ENCODE data around the gene PEAR1.

The PEAR1 gene

DNA sequence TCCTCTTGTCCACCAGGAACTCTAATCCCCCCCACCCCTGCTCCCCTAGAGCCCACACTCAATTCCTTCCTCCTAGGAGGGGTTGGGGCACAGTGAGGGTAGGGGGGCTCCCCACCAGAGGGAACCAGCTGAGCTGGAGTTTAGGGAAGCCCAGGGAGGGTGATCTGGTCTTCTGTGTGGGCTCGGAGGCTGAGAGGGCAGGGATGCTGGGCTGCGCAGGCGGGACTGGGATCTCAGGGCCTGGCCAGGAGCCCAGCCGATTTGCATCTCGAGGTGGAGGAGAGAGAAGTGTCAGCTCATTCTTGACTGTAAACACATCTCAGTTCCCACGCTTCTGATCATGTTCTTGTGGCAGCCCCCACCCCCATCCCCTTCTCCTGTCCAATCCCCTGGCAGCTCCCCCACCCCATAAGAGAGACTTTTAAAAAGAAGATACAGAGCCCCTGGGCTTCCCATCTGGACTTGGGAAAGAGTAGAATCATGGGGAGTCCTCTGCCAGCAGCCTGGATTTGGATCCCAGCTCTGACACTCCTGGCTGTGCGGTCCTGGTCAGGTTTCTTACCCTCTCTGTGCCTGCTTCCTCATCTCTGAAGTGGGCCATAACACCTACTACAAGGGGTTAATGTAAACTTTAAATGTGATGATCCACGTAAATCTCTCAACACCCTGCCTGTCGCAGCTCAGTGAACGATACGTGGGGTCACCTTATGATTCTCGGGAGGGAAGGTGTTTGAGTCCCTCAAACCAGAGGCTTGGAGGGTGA is 6.6 kb downstream of the PEAR1 start:
- DNase-seq (ENCODE audit: low read depth in 3 of 3), result no peak

DNA sequence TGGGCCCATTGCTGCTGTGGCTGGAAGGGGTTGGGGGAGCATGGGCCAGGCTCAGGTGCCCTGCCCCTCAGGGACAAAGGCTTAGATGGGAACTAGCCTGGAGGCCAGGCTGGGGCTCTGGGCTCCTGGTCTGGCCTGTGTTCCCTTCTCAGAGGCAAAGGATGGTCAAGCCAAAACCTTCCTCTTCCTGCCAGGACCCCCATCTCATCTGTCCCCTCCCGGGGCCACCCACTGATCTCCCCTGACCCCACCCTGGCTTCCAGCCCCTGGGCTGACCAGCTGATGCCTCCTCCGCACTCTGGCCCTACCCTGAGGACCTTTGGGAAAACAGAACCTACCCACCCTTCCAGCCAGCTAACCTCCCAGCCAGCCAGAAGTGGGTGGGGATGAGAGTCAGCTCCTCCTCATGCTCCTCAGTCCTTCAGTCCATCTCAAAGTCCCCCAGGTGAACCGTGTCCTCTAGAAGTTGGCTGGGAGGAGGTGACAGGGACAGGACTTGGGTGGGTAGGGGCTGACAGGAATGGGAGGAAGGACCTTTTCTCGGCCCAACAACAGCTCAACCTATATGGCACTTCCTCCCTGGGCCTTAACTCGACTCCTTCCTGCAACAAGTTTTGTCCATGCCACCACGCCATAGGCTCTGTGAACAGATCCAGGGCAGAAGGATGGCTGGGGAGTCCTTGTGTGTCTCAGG is 7.5 kb downstream of the PEAR1 start:
- DNase-seq (ENCODE audit: low read depth in 3 of 3), result no peak

DNA sequence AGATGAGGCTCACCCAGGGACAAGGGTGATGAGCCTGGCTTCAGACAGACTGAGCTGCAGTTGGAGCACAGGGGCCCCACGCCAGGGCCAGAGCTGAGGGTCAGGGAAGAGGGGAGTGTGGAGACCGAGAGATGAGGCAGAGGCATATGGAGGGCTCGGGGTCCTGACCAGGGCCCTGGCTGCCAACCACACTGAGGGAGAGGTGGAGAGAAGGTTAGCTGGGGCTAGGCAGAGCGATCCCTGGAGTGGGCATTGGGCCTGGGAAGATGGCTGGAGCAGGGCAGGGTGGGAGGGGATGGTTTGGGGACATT is 8.0 kb downstream of the PEAR1 start:
- DNase-seq (ENCODE audit: low read depth in 3 of 3), result no peak

DNA sequence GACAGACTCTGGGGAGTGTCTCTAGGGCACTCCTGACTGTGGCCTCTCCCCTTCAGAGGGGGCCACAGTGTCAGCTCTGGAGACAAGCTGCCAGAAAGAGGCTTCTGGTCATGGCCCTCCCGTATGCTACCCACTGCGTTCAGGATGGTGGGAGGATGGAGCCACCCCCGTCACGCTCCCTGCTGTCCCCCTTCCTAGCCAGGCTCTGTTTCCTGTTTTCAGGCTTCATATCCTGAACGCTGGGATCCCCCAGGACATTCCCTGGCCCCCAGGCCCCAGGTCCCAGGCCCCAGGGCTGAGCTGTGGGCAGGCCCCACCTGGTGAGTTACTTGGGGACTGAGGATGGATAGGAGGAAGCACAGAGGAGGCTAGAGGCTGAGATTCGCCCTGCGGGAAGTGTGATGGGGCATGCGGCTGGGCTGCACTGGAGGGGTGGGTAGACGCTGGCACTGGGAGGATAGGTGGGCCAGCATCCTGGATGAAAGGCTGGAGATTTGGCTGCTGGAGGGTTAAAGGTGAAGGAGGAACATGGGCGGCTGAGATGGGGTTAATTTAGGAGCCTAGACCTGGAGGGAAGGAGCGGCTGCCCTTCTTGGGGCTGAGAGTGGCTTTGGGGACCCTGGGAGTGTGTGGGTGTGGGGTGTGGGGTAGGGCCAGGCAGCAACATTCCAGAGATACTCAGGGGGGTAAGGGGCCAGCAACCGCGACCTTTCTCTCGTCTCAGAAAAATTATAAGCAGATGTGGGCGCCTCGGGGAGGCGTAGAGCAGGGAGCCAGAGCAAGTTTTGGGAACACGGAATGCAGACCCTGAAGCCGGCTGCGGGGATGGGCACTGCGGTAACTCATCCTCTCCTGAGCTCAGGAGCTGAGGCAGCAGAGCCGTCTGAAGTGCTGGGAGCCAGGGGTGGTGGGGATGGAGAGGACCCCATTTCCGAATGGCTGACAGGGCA is 8.7 kb downstream of the PEAR1 start:
- DNase-seq (ENCODE audit: low read depth in 3 of 3), result no peak

DNA sequence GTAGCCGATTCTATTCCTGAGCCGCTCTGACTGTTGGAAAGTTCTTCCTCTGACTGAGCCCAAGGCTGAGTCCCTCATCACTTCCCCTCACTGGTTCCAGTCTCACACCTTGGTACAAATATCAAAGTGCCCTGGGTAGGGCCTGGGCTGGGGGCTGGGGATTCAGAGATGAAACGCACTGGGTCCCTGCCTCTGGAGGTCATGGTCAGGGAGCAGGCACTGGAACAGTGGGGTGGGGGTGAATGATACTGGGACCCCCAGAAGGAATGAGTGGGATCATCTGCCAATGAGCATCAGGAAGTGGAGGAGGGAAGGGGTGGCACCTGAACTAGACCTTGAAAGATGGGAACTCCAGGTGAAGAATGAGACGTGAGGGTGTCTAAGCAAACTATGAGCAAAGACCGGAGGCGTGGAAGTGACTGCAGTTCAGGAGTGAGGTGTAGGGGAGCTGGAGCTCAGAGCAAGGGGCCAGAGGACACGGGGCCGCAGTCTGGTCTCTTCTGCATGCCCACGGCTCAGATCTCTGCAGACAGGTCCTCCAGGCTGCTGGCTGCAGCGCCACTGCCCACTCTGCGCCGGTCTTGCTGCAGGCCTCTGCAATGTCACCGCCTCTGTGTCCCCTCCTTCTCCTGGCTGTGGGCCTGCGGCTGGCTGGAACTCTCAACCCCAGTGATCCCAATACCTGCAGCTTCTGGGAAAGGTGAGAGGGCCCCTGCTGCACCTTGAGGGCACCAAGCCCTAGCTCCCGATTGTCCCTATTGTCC is 10.0 kb downstream of the PEAR1 start:
- no peak for DNase-seq (ENCODE audit: low read depth in 3 of 3)

DNA sequence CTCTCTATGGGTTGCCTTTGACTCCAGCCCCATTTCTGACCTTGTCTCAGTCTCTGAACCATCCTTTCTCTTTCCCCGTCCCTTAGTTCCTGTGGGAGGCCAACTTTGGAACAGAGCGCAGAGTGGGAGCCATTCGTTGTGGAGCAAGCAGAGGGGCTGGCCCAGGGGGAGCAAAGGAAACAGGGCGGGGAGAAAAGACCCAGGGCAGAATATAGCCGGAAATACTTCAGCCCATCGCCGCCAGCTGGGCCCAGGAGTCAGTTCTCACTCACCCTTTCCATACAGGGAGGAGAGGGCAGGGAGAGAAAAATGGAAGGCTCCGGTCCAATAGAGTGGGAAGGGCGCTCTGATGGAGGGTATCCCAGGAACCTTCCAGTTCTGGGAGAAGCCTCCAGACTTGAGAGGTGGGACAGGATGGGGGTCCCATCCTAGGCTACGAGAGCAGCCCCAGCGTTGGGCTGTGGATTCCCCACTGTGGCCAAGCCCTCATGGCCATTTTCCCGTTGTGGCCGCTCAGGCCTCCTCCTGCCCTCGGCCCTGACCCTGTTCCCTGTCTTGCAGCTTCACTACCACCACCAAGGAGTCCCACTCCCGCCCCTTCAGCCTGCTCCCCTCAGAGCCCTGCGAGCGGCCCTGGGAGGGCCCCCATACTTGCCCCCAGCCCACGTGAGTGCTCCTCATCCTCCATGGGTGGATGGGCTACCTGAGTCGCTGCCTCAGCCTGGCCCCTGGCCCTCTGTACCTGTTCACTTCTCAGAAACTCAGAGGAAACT is 10.9 kb downstream of the PEAR1 start:
- no peak for DNase-seq (ENCODE audit: low read depth in 3 of 3)

DNA sequence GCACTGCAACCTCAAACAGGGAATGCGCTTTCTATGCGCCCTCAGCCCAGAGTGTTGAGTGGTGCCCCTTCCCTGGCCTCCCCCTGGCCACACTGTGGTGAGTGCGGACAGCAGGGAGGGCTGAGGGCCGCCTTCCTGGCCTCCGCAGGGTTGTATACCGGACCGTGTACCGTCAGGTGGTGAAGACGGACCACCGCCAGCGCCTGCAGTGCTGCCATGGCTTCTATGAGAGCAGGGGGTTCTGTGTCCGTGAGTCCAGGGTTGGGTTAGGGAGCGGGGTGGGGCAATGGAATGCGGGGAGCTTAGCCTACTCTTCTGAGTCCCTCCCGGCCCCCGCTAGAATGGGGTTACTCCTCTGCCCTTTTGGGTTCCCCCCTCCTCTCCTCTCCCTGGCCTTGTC is 11.7 kb downstream of the PEAR1 start:
- no peak for DNase-seq (ENCODE audit: low read depth in 3 of 3)

DNA sequence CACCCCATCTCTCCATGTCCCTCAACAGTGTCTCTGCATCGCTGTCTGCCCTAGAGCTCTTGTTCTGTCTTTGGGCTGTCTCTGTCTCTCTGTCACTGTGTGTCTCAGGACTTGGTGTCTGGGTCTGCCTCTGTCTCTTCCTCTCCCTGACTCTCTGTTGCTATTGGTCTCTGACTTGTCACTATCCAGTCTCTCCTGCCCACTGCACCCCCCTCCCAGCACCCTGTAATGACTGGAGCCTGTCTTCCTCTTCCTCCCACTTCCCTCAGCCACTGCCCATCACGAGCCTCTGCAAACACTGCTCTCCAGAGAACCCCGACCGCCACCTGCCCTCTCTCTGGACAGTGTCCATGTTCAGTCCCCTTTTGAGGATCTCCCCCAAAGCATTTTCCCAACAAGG is 12.1 kb downstream of the PEAR1 start:
- DNase-seq (ENCODE audit: low read depth in 3 of 3), result no peak

DNA sequence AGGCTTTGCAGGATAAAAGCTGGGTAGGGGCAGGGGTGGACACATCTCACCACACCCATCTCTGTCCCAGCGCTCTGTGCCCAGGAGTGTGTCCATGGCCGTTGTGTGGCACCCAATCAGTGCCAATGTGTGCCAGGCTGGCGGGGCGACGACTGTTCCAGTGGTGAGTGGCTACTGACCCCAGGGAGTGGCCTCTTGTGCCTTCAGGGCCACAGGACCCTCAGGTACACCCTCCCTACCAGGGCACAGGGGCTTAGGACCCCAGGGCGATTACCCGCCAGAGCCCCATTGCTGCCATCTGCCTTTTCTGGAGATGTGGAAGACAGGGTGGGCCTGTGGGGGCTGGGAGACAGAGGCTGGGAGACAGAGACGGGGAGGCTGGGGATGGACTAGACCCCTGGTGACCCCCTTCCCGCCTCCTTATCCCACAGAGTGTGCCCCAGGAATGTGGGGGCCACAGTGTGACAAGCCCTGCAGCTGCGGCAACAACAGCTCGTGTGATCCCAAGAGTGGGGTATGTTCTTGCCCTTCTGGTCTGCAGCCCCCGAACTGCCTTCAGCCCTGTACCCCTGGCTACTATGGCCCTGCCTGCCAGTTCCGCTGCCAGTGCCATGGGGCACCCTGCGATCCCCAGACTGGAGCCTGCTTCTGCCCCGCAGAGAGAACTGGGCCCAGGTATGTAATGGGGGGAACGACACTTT is 12.8 kb downstream of the PEAR1 start:
- no peak for DNase-seq (ENCODE audit: low read depth in 3 of 3)

DNA sequence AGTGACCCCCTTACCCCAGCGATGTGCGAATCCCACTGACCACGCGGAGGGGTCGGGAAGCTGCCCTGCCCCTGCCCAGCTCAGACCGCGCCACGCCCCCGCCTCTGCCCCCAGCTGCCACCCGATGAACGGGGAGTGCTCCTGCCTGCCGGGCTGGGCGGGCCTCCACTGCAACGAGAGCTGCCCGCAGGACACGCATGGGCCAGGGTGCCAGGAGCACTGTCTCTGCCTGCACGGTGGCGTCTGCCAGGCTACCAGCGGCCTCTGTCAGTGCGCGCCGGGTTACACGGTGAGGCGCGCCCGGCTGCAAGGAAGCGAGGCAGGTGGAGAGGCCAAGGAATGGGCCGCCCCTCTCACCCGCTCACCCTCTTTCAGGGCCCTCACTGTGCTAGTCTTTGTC is 15.0 kb downstream of the PEAR1 start:
- DNase-seq (ENCODE audit: low read depth in 3 of 3), result no peak

DNA sequence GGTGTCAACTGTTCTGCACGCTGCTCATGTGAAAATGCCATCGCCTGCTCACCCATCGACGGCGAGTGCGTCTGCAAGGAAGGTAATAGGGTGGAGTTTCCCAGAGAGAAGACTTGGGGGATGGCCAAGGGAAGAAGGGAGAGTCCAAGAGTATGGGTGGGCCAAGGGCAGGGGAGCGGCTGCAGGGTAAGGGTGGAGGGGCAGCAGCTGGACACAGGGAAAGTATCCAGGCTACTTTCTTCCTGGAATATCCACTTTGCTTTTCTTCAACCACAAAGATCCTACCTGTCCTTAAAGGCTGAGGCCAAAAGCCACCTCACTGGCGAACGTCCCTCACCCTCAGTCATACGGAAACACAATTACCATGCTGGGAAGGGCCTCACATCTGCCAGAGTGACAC is 15.4 kb downstream of the PEAR1 start:
- DNase-seq (ENCODE audit: low read depth in 3 of 3), result no peak

DNA sequence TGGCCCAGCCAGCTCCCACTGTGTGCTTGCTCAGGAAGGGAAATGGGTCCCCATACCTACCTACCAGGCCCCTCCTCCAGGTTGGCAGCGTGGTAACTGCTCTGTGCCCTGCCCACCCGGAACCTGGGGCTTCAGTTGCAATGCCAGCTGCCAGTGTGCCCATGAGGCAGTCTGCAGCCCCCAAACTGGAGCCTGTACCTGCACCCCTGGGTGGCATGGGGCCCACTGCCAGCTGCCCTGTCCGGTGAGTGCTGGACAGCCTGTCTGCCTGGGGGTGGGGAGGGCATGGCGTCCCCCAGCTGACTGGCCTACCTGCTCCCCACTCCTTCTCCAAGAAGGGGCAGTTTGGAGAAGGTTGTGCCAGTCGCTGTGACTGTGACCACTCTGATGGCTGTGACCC is 16.2 kb downstream of the PEAR1 start:
- DNase-seq (ENCODE audit: low read depth in 3 of 3), result no peak

DNA sequence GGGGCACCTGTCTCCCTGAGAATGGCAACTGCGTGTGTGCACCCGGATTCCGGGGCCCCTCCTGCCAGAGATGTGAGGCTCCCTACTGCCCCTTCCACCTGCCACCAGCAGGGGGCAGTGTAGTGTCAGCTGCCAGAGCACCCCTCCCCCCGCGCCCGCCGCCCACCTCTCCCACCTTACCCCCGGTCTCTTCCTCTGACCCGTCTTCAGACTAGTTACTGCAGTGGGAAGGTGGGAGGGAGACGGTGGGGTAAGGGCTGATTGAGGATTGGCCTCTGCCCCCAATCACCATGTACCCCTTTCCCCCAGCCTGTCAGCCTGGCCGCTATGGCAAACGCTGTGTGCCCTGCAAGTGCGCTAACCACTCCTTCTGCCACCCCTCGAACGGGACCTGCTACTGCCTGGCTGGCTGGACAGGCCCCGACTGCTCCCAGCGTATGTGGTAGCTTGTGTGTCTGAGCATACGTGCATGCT is 16.8 kb downstream of the PEAR1 start:
- peak in 2 of 3 experiments; percentile 22 to 25 for DNase-seq (ENCODE audit: low read depth in 3 of 3)

DNA sequence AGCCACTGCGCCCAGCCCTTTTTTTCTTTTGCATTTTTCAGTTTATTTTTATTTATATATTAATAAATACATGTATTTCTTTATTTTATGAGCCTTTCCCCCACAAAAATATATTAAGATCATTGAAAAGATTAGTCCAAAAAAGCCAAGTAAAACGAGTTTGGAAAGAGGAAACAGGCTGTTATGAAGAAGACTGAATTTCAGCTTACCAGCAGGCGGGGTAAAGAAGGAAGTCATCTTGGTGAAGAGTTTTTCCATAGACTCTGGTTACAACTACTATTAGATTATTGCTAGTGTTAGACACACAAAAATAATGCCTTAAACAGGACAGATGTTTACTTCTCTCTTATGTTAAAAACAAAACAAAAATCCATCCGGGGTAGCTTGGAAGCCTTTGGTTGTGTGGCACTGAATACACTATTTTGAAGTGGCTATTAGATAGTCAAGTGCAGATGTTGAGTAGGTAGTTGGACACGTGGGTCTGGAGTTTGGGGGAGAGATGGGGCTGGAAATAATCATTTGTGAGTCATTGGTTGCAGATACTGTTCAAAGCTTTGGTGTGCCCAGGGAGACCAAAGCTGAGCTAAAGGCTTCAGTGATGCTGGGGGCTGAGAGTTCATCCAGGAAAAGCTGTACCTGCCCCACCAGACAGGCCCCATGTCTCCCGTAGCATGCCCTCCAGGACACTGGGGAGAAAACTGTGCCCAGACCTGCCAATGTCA is 18.2 kb downstream of the PEAR1 start:
- no peak for DNase-seq (ENCODE audit: low read depth in 3 of 3)

DNA sequence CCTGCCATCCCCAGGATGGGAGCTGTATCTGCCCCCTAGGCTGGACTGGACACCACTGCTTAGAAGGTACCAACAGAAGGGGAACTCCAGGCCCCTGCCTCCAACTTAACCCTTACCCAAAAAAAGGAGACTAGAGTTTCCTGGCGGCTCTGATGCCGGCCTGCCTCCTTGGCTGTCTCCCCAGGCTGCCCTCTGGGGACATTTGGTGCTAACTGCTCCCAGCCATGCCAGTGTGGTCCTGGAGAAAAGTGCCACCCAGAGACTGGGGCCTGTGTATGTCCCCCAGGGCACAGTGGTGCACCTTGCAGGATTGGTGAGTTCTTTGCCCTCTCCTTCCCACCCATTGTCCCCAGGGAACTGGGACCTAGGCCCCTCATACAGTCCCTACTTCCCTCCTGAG is 18.8 kb downstream of the PEAR1 start:
- DNase-seq (ENCODE audit: low read depth in 3 of 3), result no peak

DNA sequence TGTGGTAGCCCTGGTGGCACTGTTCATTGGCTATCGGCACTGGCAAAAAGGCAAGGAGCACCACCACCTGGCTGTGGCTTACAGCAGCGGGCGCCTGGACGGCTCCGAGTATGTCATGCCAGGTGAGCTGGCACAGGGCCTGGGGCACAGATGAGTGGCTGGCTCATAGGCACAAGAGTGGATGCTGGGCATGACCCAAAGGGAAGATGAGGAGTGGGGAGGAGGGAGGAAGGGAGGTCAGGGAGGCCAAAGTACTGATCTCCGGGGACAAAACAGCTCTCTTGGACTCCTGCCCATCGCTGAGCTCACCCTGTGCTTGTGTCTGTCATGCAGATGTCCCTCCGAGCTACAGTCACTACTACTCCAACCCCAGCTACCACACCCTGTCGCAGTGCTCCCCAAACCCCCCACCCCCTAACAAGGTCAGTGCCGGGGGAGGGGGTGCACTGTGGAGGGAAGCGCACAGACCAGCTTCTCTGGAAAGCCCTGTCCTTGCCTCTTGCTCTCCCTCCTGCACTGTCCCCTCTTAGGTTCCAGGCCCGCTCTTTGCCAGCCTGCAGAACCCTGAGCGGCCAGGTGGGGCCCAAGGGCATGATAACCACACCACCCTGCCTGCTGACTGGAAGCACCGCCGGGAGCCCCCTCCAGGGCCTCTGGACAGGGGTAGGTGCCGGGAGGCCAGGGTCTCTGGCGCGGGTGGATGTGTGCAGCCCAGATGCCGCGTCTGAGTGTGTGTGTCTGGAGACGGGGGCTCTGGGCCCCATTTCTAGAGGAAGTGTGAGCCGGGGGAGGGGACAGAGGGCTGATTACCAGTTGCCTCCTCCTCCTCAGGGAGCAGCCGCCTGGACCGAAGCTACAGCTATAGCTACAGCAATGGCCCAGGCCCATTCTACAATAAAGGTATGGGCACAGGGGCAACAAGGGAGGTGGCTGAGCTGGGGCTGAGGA is 19.6 kb downstream of the PEAR1 start:
- no peak for DNase-seq (ENCODE audit: low read depth in 3 of 3)

DNA sequence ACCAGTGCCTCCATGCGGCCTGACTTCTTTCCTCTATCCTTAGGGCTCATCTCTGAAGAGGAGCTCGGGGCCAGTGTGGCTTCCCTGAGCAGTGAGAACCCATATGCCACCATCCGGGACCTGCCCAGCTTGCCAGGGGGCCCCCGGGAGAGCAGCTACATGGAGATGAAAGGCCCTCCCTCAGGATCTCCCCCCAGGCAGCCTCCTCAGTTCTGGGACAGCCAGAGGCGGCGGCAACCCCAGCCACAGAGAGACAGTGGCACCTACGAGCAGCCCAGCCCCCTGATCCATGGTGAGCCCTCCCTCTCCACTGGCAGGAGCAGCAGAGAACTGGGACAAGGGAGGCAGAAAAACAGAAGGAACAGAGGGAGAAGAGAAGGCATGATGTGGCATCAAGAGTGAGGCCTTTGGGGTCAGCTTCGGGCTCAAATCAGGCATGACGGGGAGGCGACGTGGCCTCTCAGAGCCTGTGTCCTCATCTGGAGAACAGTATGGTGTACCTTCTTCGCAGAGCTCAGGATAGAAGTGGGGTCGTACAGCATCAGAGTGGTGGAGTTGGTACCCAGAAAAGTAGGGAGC is 20.4 kb downstream of the PEAR1 start:
- DNase-seq (ENCODE audit: low read depth in 3 of 3), result no peak

DNA sequence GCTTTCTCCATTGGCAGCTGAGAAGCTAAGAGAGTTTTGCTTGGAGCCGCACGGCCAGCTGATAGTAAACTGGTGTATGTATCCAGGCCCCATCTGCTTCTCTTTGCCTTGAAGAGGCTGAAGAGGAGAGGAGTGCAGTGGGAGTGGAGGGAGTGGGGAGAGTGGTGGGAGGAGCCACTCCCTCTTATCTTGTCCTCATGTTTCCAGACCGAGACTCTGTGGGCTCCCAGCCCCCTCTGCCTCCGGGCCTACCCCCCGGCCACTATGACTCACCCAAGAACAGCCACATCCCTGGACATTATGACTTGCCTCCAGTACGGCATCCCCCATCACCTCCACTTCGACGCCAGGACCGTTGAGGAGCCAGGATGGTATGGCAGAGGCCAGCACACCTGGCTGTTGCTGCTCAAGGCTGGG is 20.9 kb downstream of the PEAR1 start:
- DNase-seq (ENCODE audit: low read depth in 3 of 3), result no peak

Data from stimulated activated CD4-positive, alpha-beta T cell treated with anti-CD3 and anti-CD28 coated beads, TNF-alpha, amount 100 ng/mL, for 4 hours (primary cell).